Body of pancreas (tissue), 4 donors: ENCODE data around the gene CDK14. TPM values are rescaled to one million over a fixed set of nuclear protein-coding genes. Genes with fewer than 3 reads are reported as not detected.

ENCODE experiments used
- ATAC-seq: fragments of 150-250 bp; one replicate; pipeline ENCODE4 v1.9.1; 2016
- DNase-seq, 4 donors: peaks; one replicate each; pipeline ENCODE4 v3.0.0-alpha.2; 2019
- H3K27ac ChIP-seq, 4 donors: fragments of 200-600 bp; sonication (generic); 1 replicate in 3 of 4; 2 replicates in 1 of 4; pipeline versions ENCODE4 v1.5.1 to v1.6.1; 2016 to 2019; ENCODE audit warnings: mild to moderate bottlenecking in 1 of 4, mixed read lengths in 1 of 4, moderate library complexity in 1 of 4
- H3K27me3 ChIP-seq, 2 donors: fragments of 200-600 bp; sonication (generic); one replicate each; pipeline ENCODE4 v1.6.0; 2016; ENCODE audit warnings: mild to moderate bottlenecking in 1 of 2
- H3K36me3 ChIP-seq, 2 donors: fragments of 200-600 bp; sonication (generic); replicated peaks in 1 of 2; 2 replicates each; pipeline ENCODE4 v1.5.1; 2016; ENCODE audit warnings: low read depth in 2 of 2; ENCODE audit not compliant: insufficient read depth in 1 of 2
- H3K4me1 ChIP-seq: fragments of 200-600 bp; sonication (generic); one replicate; pipeline ENCODE4 v1.6.0; 2016
- H3K4me3 ChIP-seq, 2 donors: fragments of 200-600 bp; sonication (generic); 1 replicate in 1 of 2; 2 replicates in 1 of 2; pipeline ENCODE4 v1.5.1; 2016 to 2019
- H3K9me3 ChIP-seq, 3 donors: fragments of 200-600 bp; sonication (generic); 1 replicate in 2 of 3; 2 replicates in 1 of 3; pipeline ENCODE4 v1.5.1; 2016
- CTCF ChIP-seq, 7 experiments: fragments of 450-650 bp in 4 of 7; fragments of 200-600 bp in 3 of 7; sonication (generic) in 3 of 7; IDR thresholded peaks; one replicate each; pipeline ENCODE4 v1.5.1; 2016 to 2019; ENCODE audit warnings: antibody characterized with exemption in 7 of 7
- POLR2A ChIP-seq, 3 donors: fragments of 450-650 bp; IDR thresholded peaks; one replicate each; pipeline ENCODE4 v1.6.1; 2016; ENCODE audit warnings: antibody characterized with exemption in 3 of 3, mild to moderate bottlenecking in 2 of 3
- WGBS, 2 donors: methylation state at CpG; one replicate each; pipeline ENCODE4 v1.1.5; 2017; 5-methylcytosine and 5-hydroxymethylcytosine counted together
- intact Hi-C: fragments of 100-400 bp; cut with DNase I; formaldehyde crosslinking; loops from one replicate; pipeline ENCODE4 v1.15.1; 2023
- total RNA-seq, 2 donors: library from RNA; depleted of rRNA; stranded (reverse); fragments of >200 nt; gene quantifications; one replicate each; pipeline ENCODE4 v1.1.0, GENCODE V29; 2016

Gene CDK14
- total RNA-seq, 2 donors from 2014 or later: 21.8 to 35.6 TPM

DNA sequence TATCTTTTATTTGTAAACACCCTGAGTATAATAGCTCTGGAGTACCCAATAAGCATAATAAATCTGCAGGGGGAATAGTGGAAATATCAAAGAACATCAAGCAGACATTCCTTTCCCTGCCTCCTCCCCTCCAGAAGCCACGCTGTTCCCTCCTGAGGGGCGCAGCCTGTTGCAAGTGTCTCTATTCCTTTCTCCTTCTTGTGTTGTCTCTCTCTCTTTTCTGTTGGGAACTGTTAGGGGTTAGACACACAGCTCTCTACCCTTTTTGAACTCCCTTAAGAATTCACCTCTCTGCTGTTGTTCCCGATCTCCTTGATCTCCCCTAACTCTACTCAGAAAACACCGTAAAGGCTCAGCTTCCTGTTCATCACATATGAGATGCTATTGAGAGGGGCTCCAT, 490.1 kb downstream of the CDK14 start:
- DNase-seq: no peak
- no peak overlapping the region for H3K27ac ChIP-seq
- no peak for ATAC-seq
- no peak for TF ChIP-seq CTCF (IDR thresholded peaks at IDR 0.05)
- TF ChIP-seq POLR2A (IDR thresholded peaks at IDR 0.05): no peak
- no peaks in the 10 kb centered on the region for H3K27me3 ChIP-seq
- intact Hi-C loops: no loop called here
- H3K4me1 ChIP-seq: no peaks in the 10 kb centered on the region
- no peaks in the 10 kb centered on the region for H3K36me3 ChIP-seq
- 85 to 92% methylated on average over 4 of the region's 4 CpGs for WGBS, 2 donors
- no peaks in the 10 kb centered on the region for H3K9me3 ChIP-seq
- H3K4me3 ChIP-seq: no peak overlapping the region

DNA sequence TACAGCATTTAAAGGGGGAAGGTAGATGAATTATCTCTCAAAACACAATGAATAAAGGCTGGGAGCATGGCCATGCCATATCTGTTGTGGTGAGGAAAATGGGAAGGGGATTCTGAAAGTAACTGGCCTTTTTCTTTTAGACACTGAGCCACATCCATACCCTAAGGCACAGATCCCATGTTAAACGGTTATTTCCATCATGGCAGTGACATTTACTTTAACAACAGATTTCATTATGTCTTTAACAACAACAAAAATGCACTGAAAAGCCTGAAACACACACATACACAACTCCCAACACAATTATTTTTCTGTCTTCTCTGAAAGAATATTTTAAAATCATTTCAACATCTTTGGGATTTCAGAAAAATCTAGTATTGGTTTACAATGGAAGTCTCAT, 492.0 kb downstream of the CDK14 start:
- TF ChIP-seq CTCF (IDR thresholded peaks at IDR 0.05) (no peak), POLR2A (IDR thresholded peaks at IDR 0.05) (no peak)
- WGBS, 2 donors: 43 to 47% methylated on average over 1 of the region's 1 CpG
- H3K4me1 ChIP-seq: no peaks in the 10 kb centered on the region
- DNase-seq: no peak
- H3K27me3 ChIP-seq: no peaks in the 10 kb centered on the region
- no peak overlapping the region for H3K4me3 ChIP-seq
- no peak for ATAC-seq
- intact Hi-C loops: no loop called here
- no peaks in the 10 kb centered on the region for H3K36me3 ChIP-seq
- no peak overlapping the region for H3K27ac ChIP-seq
- no peaks in the 10 kb centered on the region for H3K9me3 ChIP-seq

DNA sequence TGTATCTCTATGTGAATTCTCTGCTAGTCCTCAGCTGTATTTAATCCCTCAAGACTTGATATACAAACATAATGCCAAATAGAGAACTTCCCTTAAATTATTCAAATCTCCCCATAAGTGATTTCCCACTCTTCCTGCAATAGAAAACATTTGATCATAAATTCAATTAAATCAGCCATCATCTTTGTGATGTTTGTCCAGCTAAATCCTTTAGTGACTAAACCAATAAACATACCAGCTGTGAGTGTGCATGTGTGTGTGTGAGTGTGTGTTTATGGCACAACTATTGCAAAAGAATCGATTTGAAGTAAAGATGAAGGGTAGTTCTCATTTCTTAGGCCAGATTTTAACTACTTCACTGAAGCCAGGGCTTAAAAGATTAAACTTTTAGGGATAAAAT, 492.6 kb downstream of the CDK14 start:
- WGBS, 2 donors: 28 to 33% methylated on average over 1 of the region's 1 CpG
- DNase-seq (no peak), ATAC-seq (no peak)
- H3K9me3 ChIP-seq: no peaks in the 10 kb centered on the region
- H3K4me1 ChIP-seq: no peaks in the 10 kb centered on the region
- H3K27ac ChIP-seq: no peak overlapping the region
- no peaks in the 10 kb centered on the region for H3K36me3 ChIP-seq
- TF ChIP-seq POLR2A (IDR thresholded peaks at IDR 0.05): no peak
- TF ChIP-seq CTCF (IDR thresholded peaks at IDR 0.05): no peak
- intact Hi-C loops: no loop called here
- H3K4me3 ChIP-seq: no peak overlapping the region
- H3K27me3 ChIP-seq: no peaks in the 10 kb centered on the region

- Histone ChIP-seq H3K9me3 (no peaks in the 10 kb centered on the region), H3K4me3 (no peak overlapping the region), H3K27ac (no peak overlapping the region), H3K27me3 (no peaks in the 10 kb centered on the region), H3K4me1 (no peaks in the 10 kb centered on the region), H3K36me3 (no peaks in the 10 kb centered on the region)
- intact Hi-C loops: no loop called here
- DNase-seq: peak in 3 of 4 donors; percentile 7 to 13 (median 8)
- ATAC-seq: peak; percentile 75
- WGBS, 2 donors: 1 to 2% methylated on average over 5 of the region's 5 CpGs
- peak; percentile 47 to 79 (median 63) for TF ChIP-seq CTCF (IDR thresholded peaks at IDR 0.05)
- no peak for TF ChIP-seq POLR2A (IDR thresholded peaks at IDR 0.05)
These were observed 493.4 kb downstream of the CDK14 start for GRCh38 chr7:91089382-91089963.

DNA sequence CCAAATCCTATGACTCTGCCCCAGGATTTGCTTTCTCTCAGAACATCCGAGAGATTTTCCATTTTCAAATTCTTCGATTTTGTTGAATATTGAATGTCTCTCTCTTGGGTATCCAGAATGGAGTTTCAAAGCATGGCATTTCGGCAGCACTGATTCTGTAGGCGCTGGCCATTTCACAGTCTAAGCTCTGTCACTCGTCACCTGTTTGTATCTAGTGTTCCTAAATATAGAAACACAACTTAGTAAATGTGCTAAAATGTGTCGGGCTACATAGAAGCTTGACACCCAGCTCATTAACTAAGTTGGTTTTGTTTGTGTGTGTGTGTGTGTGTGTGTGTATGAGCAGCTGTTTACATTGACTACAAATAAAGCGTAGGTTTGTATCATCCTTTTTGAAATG, 494.6 kb downstream of the CDK14 start:
- no peaks in the 10 kb centered on the region for H3K36me3 ChIP-seq
- no peak overlapping the region for H3K4me3 ChIP-seq
- TF ChIP-seq CTCF (IDR thresholded peaks at IDR 0.05) (no peak), POLR2A (IDR thresholded peaks at IDR 0.05) (no peak)
- DNase-seq (no peak), ATAC-seq (no peak)
- H3K27ac ChIP-seq: no peak overlapping the region
- no peaks in the 10 kb centered on the region for H3K9me3 ChIP-seq
- H3K27me3 ChIP-seq: no peaks in the 10 kb centered on the region
- H3K4me1 ChIP-seq: no peaks in the 10 kb centered on the region
- intact Hi-C loops: no loop called here
- WGBS, 2 donors: 93 to 96% methylated on average over 7 of the region's 7 CpGs
